C4-2B (cell line): ENCODE data around the gene RNF39.

Source experiments
- H3K27ac ChIP-seq: fragments of 450-650 bp; 2 replicates; pipeline ENCODE4 v1.5.1; 2017
- CTCF ChIP-seq: fragments of 450-650 bp; conservative IDR thresholded peaks from 2 replicates; pipeline ENCODE4 v1.5.1; 2017; ENCODE audit warnings: mild to moderate bottlenecking
- ZFX ChIP-seq: fragments of 450-650 bp; IDR thresholded peaks from 2 replicates; pipeline ENCODE4 v1.6.1; 2017

Gene RNF39

DNA sequence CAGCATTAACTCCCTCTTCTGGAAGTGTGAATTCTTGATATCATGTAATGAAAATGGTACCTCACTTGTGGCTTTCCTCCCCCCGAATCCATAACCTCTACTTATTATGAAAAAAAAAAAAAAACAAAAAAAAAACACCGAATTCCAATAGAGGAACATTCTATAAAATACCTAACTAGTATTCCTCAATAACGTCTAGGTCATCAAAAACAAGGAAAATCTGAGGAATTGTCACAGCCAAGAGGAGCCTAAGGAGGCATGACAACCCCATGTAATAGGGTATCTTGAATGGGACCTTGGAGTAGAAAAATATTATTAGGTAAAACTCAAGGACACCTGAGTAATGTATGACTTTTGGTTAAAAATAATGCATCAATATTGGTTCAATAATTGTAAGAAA lies 53.4 kb downstream of the RNF39 start:
- no peak overlapping the region for H3K27ac ChIP-seq

DNA sequence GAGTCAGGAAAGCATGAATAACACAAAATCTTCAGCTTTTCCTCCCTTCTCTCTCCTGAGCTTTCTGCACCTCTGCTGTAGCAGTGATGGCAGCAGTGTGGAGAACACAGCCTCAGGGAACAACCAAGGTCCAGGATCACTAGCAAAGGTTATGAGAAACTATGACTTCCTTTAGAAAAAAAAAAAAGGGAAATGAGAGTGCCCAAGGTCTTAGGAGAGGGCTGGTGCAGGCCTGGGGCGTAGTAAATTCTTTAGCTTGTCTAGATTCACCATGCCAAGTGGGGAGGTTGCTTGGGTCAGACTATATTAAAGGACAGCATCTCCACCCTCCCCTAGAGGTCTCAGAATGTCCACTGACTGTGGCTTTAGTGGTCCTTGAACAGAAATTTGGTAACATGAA lies 54.9 kb downstream of the RNF39 start:
- no peak for TF ChIP-seq ZFX
- TF ChIP-seq CTCF = no peak
- H3K27ac ChIP-seq = no peak overlapping the region

More for the DNA sequence above, 53.4 kb downstream of the RNF39 start:
- TF ChIP-seq CTCF = no peak
- TF ChIP-seq ZFX = no peak
